ENCODE results near the gene CACNG5. TPM values are rescaled to one million over a fixed set of nuclear protein-coding genes. Genes with fewer than 3 reads are reported as not detected.

The CACNG5 gene
- total RNA-seq, 4 donors from 2014 or later, result not detected

DNA sequence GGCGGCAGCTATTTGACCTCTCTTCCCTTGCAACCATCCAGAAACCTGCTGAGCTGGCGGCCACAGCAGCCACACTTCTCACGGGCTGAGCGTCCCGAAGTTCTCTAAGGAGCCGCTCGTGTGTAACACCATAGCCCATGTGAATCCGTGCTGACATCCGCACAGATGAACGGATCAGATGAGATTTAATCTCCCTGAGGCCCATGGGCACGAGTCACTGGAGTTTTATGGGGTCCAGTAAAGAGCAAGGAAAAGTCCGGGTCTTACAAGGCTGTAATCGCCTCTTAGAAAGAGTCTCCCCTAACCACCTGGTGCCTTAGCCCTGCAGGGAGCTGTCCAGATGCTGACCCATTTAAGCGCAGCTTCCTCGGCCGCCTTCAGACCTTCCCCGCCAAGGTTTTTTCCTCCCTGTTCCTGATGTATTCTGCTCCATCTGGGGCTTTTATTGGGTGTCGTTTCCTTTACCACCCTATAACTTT, 5.5 kb upstream of the CACNG5 start:
- intact Hi-C loops (cut with DNase I; ENCODE audit: low total_unique reads), result no loop called here
- WGBS, 2 donors, result 4 to 5% methylated on average over 18 of the region's 18 CpGs
- H3K4me3 ChIP-seq (ENCODE audit: low read depth, poor library complexity, severe bottlenecking), result no peak overlapping the region
- no peak for TF ChIP-seq POLR2A (IDR thresholded peaks at IDR 0.05)
- TF ChIP-seq, protein P1, sequence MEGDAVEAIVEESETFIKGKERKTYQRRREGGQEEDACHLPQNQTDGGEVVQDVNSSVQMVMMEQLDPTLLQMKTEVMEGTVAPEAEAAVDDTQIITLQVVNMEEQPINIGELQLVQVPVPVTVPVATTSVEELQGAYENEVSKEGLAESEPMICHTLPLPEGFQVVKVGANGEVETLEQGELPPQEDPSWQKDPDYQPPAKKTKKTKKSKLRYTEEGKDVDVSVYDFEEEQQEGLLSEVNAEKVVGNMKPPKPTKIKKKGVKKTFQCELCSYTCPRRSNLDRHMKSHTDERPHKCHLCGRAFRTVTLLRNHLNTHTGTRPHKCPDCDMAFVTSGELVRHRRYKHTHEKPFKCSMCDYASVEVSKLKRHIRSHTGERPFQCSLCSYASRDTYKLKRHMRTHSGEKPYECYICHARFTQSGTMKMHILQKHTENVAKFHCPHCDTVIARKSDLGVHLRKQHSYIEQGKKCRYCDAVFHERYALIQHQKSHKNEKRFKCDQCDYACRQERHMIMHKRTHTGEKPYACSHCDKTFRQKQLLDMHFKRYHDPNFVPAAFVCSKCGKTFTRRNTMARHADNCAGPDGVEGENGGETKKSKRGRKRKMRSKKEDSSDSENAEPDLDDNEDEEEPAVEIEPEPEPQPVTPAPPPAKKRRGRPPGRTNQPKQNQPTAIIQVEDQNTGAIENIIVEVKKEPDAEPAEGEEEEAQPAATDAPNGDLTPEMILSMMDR (IDR thresholded peaks at IDR 0.05), result no peak
- DNase-seq (ENCODE audit: low spot score in 2 of 2), result peak in 1 of 2 donors; percentile 85

DNA sequence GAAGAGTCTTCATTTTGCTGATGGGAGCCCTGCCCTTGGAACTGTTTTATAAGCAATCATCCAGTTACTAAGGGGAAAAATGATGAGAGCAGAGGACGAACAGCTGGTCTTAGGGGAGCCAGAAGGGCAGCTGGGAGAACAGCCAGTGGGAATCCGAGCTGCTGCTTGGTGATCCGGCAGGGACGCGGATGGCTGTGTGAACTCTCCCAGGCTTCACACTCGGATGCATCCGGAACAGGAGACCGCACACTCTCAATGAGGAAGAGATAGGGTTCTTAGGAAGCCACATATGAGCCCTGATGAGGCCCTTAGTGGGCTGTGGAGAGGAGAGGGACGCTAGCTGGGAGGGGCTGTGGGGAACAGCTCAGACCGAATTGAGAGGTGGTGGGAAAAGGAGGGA, 5.0 kb upstream of the CACNG5 start:
- TF ChIP-seq POLR2A (IDR thresholded peaks at IDR 0.05), result no peak
- TF ChIP-seq, protein P1 (IDR thresholded peaks at IDR 0.05), result no peak
- peak in 1 of 2 donors; percentile 53 for DNase-seq (ENCODE audit: low spot score in 2 of 2)
- intact Hi-C loops (cut with DNase I; ENCODE audit: low total_unique reads), result no loop called here
- no peak overlapping the region for H3K4me3 ChIP-seq (ENCODE audit: low read depth, poor library complexity, severe bottlenecking)
- 13 to 19% methylated on average over 10 of the region's 10 CpGs for WGBS, 2 donors

DNA sequence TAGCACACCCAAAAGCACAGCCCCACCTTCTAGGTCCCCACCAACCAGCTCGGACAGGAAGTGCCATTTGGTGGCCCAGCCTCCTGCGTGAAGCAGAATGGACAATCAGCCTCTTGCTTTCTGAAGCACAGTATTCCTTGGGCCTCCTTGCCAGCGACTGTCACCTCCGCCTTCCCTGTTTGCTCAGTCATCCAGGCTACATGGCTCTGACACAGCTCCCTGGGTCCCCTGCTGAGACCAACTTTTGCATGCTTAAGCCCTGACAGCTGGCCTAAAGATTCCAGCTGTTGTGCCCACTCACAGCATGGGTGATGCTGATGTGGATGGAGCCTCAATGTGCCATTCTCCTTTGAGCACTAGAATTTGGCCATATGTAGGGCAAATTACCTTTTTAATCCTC, 4.5 kb upstream of the CACNG5 start:
- H3K4me3 ChIP-seq (ENCODE audit: low read depth, poor library complexity, severe bottlenecking), result no peak overlapping the region
- TF ChIP-seq, protein P1 (IDR thresholded peaks at IDR 0.05), result no peak
- TF ChIP-seq POLR2A (IDR thresholded peaks at IDR 0.05), result no peak
- peak in 1 of 2 donors; percentile 58 for DNase-seq (ENCODE audit: low spot score in 2 of 2)
- 23 to 49% methylated on average over 3 to 4 of the region's 4 CpGs for WGBS, 2 donors
- intact Hi-C loops (cut with DNase I; ENCODE audit: low total_unique reads), result no loop called here

DNA sequence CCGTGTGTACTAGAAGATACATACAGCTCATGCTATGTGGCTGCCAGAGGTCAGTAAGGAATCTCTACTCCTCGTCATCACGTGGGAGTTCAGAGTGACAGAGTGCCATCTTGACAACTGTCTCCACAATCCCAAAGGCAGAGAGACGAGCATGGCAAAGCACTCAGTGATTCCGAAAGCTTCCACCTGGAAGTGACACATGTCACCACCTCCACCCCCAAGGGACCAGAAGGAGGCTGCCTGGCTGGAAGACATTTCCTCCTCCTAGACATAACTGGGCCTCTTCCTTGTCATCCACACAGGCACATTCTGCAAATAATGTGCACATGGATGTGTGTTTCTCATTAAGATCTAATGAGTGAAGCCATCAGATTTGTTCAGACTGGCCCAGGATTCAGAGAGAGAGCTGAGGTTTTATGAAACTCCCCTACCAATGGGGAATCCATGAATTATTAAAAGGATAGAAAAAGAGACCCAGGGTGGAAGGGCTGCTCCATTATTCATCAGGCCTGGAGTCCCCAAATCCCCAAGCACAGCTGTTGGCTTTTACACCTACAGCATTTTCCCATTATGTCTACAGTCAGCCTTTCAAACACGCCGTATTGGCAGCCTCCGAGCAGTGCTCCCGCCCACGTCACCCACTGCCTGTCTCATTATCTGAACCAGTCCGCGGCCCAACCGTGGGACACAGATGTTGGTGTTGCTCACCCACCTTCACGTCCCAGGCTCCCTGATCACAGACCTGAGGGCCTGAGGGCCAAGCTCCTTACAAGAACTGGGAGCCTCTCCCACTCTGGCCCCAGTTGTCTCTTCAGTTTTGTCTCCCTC, 3.3 kb upstream of the CACNG5 start:
- no peak for TF ChIP-seq POLR2A (IDR thresholded peaks at IDR 0.05)
- TF ChIP-seq, protein P1 (IDR thresholded peaks at IDR 0.05), result no peak
- WGBS, 2 donors, result 67 to 72% methylated on average over 14 of the region's 14 CpGs
- DNase-seq (ENCODE audit: low spot score in 2 of 2), result peak in 1 of 2 donors; percentile 56
- intact Hi-C loops (cut with DNase I; ENCODE audit: low total_unique reads), result no loop called here
- no peak overlapping the region for H3K4me3 ChIP-seq (ENCODE audit: low read depth, poor library complexity, severe bottlenecking)

DNA sequence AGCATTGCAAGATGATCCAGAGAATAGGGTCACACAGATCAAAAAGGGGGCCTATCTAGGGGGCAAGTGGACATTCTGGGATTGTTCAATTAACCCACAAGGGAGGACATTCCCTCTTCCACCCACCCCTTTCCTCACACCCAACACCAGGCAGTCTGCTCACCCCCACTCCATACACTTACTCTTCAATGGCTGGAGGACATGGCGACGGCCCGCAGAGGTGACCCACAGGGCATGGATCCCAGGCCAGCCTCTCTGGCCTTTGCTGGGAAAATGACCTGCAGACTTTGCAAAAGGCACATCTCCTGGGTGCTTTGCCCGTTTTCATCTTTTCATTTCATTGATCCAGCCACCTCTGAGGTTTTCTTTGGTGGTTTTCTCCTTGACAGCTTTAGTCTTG, 1.7 kb upstream of the CACNG5 start:
- intact Hi-C loops (cut with DNase I; ENCODE audit: low total_unique reads), result no loop called here
- TF ChIP-seq POLR2A (IDR thresholded peaks at IDR 0.05), result no peak
- TF ChIP-seq, protein P1 (IDR thresholded peaks at IDR 0.05), result no peak
- DNase-seq (ENCODE audit: low spot score in 2 of 2), result peak in 1 of 2 donors; percentile 53
- 85 to 94% methylated on average over 4 of the region's 4 CpGs for WGBS, 2 donors
- H3K4me3 ChIP-seq (ENCODE audit: low read depth, poor library complexity, severe bottlenecking), result no peak overlapping the region
